ENCODE measurements around the gene KLRC4.
"Not testable (repeated sequence)": the region's sequence is repeated elsewhere in the genome, so short reads cannot be mapped to it uniquely, and the experiment has no call there.

KLRC4 gene, protein sequence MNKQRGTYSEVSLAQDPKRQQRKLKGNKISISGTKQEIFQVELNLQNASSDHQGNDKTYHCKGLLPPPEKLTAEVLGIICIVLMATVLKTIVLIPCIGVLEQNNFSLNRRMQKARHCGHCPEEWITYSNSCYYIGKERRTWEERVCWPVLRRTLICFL

DNA sequence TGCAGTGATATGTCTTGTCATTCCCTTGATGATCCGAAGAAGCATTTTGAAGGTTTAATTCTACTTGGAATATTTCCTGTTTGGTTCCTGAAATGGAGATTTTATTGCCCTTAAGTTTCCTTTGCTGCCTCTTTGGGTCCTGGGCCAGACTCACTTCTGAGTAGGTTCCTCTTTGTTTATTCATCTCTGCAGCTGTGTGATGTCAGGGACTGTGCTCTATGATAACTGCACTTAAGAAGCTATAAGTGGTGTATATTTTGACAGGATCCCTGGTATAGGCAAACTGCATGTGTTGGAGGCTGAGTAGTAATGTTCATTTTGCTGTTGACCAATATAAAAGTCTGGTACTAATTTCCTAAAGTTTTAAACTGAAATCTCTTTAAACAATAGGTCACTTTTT is at the start of gene KLRC4:
Gene KLRC4, minus strand, starts transcription at position 366 of the 400 bp plus-strand sequence. Its CDS starts 182 bp downstream, at position 184.
- DNase-seq, result no peak

GRCh38 chr12:10457760-10458159 is 48.2 kb upstream of the KLRC4 start:
- DNase-seq, result no peak

DNA sequence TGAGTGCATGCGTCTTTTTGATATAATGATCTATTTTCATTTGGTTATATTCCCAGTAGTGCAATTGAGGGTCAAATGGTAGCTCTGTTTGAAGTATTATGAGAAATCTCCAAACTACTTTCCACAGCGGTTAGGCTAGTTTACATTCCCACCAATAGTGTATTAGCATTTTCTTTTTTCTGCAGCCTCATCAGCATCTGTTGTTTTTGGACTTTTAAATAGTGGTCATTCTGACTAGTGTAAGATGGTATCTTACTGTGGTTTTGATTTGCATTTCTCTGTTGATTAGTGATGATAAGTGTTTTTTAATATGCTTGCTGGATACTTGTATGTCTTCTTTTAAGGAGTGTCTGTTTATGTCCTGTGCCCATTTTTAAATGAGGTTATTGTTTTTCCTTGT is 47.3 kb upstream of the KLRC4 start:
- no peak for DNase-seq

DNA sequence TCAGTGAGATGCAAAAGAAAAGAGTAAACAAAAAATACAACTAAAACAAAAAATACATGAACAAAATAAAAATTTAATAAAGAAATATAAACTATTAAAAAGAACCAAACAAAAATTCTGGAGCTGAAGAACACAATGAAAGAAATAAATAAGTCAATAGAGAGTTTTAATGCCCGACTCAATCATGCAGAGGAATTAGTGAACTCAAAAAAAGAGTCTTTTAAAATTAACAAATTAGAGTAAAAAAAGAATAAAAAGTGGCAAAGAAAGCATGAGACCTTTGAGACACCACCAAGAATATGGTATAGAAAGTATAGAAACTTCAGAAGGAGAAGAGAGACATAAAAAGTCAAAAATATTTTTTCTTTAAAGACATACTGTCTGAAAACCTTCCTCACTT is 46.2 kb upstream of the KLRC4 start:
- no peak for DNase-seq

GRCh38 chr12:10454531-10454930 is 45.0 kb upstream of the KLRC4 start:
- DNase-seq, result no peak

DNA sequence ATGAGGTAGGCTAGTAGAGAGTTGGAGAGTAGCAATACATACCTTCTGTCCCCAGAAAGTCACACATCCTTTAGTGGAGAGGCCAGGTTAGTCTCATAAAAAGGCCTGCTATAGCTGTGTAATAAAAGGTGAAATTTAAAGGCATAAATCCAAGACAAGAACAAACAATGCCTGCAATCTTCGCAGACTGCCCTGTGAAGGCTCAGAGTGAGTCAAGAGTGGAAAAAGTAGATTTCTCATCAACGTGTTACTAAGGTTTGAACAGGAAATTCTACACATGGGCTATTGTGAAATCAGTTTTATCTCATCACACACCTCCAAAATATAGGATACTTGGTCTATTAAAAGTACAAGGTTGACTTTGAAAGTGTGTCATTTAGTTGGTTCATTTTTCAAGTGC is 43.6 kb upstream of the KLRC4 start, which contains the start of gene KLRC1:
Gene KLRC1, minus strand, starts transcription at position 222 of the 400 bp plus-strand sequence. CDS start 2,221 bp downstream, outside the sequence.
- DNase-seq, result no peak

DNA sequence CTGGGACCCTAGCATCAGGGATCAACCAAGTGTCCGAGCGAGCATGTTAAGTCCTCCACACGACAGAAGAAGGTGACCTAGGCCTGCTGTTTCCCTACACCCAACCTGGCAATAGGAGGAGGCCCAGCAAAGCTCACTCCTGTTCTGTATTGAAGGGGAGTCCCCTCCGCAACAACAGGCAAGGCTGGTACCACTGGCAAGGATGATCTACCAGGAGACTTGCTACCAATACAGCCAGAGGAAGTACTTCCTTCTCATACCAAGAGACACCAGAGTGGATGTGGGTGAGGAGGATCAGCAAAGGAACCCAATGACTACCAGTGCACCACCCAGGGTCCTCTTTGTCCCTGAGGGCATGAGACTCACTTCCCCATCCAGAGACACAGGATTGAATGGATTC is 38.7 kb upstream of the KLRC4 start:
- no peak for DNase-seq

GRCh38 chr12:10446052-10446451 is 36.5 kb upstream of the KLRC4 start:
- not testable (repeated sequence) for DNase-seq

GRCh38 chr12:10441144-10441543 is 31.6 kb upstream of the KLRC4 start:
- not testable (repeated sequence) for DNase-seq

DNA sequence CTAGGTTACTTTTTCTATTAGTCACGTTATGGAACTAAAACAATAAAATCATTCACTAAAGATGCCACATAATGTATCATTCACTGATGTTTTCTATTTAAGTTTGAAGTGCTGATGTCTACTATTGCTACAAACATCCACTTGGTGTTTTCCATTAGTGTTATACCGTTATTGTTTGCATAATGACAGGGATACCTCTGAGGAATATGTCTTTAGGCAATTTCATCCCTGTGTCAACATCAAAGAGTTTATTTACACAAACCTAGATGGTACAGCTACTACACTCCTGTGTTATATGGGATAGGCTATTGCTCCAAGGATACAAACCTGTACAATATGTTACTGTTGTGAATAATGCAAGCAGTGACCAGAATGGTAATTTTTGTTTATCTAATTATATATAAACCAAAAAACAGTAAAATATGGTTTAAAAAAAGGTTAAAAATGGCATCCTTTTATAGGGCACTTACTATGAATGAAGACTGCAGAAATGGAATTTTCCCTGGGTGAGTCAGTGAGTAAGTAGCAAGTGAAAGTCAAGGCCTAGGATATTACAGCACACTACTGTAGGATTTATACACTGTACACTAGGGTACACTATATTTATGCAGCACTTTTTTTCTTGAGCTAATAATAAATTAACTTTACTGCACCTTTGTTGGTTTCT is 30.2 kb upstream of the KLRC4 start:
- DNase-seq, result not testable (repeated sequence)

DNA sequence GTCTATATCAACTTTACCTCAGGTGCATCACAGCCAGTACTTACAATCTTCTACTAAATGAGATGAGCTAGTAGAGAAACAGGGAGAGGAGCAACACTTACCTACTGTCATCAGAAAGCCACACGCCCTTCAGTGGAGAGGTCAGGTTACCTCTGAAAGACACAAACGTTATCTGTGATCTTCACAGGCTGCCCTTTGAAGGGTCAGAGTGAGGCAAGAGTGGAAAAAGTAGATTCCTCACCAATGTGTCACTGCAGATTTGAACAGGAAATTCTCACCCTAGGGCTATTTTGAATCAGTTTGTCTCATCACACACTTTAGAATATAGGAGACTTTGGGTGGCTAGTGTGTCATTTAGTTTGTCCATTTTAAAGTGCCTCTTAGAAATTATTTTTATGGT is 28.0 kb upstream of the KLRC4 start:
- not testable (repeated sequence) for DNase-seq

DNA sequence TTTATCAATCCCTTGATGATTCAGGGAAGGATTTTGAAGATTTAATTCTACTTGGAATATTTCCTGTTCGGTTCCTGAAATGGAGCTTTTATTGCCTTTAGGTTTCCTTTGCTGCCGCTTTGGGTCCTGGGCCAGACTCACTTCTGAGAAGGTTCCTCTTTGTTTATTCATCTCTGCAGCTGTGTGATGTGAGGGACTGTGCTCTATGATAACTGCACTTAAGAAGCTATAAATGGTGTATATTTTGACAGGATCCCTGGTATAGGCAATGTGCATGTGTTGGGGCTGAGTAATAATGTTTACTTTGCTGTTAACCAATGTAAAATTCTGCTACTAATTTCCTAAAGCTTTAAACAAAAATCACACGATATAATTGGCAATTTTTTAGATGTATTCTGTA is 26.3 kb upstream of the KLRC4 start, which contains the start of gene KLRC2:
Gene KLRC2, minus strand, starts transcription at position 195 of the 400 bp plus-strand sequence. Its CDS starts 24 bp downstream, at position 171.
- DNase-seq, result not testable (repeated sequence)

DNA sequence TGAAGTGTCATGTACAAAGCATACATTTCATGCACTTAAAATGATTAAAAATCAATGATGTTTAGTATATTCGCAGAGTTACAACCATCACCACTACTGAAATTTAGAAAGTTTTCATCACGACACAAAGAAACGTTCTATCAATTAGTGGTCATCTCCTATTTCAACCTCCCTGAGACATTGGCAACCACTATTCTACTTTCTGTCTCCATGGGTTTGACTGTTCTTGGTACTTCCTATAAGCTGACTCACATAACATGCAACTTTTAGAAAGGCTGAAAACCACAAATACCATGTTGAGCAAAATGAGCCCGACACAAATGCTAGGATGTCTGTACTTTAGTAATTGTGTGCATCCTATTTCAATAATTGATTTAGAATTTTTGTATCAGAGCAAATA is 21.1 kb upstream of the KLRC4 start:
- DNase-seq, result not testable (repeated sequence)

GRCh38 chr12:10425938-10426337 is 16.4 kb upstream of the KLRC4 start:
- not testable (repeated sequence) for DNase-seq

DNA sequence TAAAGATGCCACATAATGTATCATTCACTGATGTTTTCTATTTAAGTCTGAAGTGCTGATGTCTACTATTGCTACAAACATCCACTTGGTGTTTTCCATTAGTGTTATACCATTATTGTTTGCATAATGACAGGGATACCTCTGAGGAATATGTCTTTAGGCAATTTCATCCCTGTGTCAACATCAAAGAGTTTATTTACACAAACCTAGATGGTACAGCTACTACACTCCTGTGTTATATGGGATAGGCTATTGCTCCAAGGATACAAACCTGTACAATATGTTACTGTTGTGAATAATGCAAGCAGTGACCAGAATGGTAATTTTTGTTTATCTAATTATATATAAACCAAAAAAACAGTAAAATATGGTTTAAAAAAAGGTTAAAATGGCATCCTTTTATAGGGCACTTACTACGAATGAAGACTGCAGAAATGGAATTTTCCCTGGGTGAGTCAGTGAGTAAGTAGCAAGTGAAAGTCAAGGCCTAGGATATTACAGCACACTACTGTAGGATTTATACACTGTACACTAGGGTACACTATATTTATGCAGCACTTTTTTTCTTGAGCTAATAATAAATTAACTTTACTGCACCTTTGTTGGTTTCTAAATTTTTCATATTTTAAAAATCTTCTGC is 14.8 kb upstream of the KLRC4 start:
- DNase-seq, result not testable (repeated sequence)

GRCh38 chr12:10422159-10422558 is 12.6 kb upstream of the KLRC4 start:
- DNase-seq, result not testable (repeated sequence)

DNA sequence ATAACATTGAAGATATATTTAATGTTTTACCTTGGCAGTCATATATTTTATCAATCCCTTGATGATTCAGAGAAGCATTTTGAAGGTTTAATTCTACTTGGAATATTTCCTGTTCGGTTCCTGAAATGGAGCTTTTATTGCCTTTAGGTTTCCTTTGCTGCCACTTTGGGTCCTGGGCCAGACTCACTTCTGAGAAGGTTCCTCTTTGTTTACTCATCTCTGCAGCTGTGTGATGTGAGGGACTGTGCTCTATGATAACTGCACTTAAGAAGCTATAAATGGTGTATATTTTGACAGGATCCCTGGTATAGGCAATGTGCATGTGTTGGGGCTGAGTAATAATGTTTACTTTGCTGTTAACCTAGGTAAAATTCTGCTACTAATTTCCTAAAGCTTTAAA is 10.8 kb upstream of the KLRC4 start, which contains the start of gene KLRC3:
Gene KLRC3, minus strand, starts transcription at position 262 of the 400 bp plus-strand sequence. Its CDS starts 45 bp downstream, at position 217.
- DNase-seq, result not testable (repeated sequence)

DNA sequence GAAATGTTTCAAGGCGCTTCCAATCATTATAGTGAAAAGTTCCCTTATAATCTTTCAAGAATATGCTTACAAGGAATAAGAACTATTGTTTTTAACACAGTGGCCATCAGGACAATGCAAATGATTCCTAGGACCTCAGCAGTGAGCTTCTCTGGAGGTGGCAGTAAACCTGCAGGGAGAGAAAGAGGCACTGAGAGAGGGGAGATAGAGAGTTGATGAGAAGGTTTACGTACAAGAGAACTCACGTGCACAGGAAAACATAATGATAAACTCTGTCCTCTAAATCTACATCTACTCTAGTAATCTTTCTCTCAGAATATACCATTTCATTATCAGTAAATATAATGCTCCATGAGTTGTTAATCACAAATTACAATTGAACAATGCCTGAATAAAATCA is 715 bp downstream of the KLRC4 start:
- no peak for DNase-seq

DNA sequence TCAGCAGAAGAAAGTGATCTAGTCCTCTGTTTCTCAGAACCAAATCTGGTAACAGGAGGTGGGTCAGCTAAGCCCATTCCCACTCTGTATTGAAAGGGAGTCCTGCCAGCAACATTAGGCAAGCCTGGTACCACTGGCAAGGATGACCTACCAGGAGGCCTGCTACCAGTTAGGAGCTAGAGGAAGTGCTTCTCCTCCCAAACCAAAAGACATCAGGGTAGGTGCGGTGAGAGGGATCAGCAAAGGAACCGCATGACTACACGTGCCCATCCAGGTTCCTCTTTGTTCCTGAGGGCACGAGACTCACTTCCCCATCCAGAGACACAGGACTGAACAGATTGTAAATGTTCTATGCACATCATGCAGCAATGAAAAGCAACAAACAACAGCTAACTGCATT is 2.8 kb downstream of the KLRC4 start:
- DNase-seq, result no peak

GRCh38 chr12:10405294-10405693 is 4.3 kb downstream of the KLRC4 start:
- no peak for DNase-seq

DNA sequence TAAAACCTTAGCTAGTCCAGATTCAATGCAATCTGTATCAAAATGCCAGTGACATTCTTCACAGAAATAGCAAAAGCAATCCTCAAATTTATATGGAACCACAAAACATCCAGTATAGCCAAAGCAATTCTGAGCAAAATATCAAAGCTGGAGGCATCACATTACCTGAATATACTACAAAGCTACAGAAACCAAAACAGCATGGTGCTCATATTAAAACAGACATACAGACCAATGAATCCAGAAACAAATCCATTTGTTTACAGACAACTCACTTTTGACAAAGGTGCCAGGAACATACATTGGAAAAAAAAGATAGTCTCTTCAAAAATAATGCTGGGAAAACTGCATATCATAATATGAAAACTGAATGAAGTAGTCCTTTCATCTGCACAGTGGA is 4.8 kb downstream of the KLRC4 start:
- no peak for DNase-seq

GRCh38 chr12:10400829-10401228 is 8.7 kb downstream of the KLRC4 start:
- DNase-seq, result no peak

DNA sequence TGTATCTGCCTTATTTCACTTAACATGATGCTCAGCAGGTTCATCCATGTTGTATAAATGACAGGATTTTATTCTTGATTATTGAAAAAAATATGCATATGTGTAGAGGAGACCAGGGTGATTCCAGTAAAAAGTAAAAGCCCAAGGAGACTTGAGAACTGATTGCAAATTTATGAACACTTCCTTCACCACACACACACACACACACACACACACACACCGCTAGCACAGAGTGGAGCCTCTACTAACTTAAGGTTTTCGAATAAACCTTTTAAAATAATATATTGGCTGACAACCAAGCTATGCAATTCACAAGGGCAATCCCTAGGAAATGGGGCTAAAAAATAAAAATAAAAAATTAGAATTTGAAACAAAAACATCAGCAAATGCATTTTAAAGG is 11.4 kb downstream of the KLRC4 start:
- DNase-seq, result no peak

- DNase-seq, result no peak
These were observed 12.3 kb downstream of the KLRC4 start for GRCh38 chr12:10397296-10397695.

All from stimulated activated CD8-positive, alpha-beta memory T cell treated with anti-CD3 and anti-CD28 coated beads, Interleukin-4, amount 100 ng/mL, for 48 hours (primary cell).